ENCODE data around the gene PGR.

PGR gene

DNA sequence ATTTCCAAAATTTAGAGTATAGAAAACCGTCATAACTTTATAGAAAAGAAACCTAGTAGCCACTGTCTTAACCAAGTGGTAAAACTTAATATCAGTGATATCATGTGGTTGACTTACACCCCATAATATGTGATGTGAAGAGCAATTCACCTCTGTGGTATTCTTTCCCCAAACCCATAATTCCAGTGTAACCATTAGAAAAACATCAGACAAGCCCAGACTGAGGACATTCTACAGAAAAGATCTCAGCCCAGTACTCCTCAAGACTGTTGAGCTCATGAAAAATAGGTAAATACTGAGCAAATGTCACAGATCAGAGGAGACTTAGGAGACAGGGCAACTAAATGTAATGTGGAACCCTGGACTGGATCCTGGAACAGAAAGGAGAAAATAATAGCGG, 134.6 kb downstream of the PGR start:
- Histone ChIP-seq H4K20me1 (ENCODE audit: insufficient read depth, low read length) (no peaks in the 10 kb centered on the region), H3K4me2 (ENCODE audit: insufficient read depth, low read length) (no peak overlapping the region), H3K79me2 (ENCODE audit: insufficient read depth, low read length) (no peaks in the 10 kb centered on the region), H3K4me3 (ENCODE audit: low read depth in 1 of 2, low read length in 2 of 2) (no peak overlapping the region), H3K9ac (ENCODE audit: low read depth, low read length) (no peak overlapping the region), H3K9me3 (ENCODE audit: insufficient read depth, low read length, severe bottlenecking) (no peaks in the 10 kb centered on the region), H2AFZ (ENCODE audit: low read depth, low read length) (no peak overlapping the region), H3K4me1 (ENCODE audit: insufficient read depth, low read length) (peaks cover 5% of the 10 kb centered on the region; the same call in 1 of the 2 replicates), H3K36me3 (ENCODE audit: insufficient read depth, low read length) (no peaks in the 10 kb centered on the region), H3K27me3 (ENCODE audit: insufficient read depth, low read length, poor library complexity) (no peaks in the 10 kb centered on the region), H3K27ac (ENCODE audit: low read length) (no peak overlapping the region)
- no peak for DNase-seq
- no peak for ATAC-seq (ENCODE audit: insufficient read depth, low read depth)
- TF ChIP-seq EZH2 (IDR thresholded peaks at IDR 0.05; ENCODE audit: borderline replicate concordance, low read depth, low read length, severe bottlenecking) = no peak
- TF ChIP-seq, protein P1, sequence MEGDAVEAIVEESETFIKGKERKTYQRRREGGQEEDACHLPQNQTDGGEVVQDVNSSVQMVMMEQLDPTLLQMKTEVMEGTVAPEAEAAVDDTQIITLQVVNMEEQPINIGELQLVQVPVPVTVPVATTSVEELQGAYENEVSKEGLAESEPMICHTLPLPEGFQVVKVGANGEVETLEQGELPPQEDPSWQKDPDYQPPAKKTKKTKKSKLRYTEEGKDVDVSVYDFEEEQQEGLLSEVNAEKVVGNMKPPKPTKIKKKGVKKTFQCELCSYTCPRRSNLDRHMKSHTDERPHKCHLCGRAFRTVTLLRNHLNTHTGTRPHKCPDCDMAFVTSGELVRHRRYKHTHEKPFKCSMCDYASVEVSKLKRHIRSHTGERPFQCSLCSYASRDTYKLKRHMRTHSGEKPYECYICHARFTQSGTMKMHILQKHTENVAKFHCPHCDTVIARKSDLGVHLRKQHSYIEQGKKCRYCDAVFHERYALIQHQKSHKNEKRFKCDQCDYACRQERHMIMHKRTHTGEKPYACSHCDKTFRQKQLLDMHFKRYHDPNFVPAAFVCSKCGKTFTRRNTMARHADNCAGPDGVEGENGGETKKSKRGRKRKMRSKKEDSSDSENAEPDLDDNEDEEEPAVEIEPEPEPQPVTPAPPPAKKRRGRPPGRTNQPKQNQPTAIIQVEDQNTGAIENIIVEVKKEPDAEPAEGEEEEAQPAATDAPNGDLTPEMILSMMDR (IDR thresholded peaks at IDR 0.05; ENCODE audit: borderline replicate concordance, extremely low read depth, low read length, poor library complexity, severe bottlenecking) = no peak

DNA sequence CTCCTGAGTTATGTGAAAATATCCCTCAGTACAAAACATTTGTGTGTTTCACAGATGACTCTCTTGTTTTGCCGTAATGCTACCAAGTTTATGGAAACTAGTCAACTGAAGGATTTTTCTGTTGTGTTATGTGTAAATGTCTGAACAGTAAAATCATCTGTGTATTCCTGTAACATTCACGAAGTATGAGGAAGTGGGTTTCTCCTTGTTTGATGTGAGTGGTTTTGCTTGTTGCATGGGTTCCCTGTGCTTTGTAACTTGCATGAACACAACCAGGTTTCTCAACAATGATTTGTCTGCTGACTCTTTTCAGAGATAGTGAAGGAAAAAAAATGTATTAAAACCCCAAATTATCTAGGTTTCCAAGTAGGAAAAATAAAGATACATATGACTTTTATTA, 138.1 kb downstream of the PGR start:
- Histone ChIP-seq H3K27me3 (ENCODE audit: insufficient read depth, low read length, poor library complexity) (no peaks in the 10 kb centered on the region), H3K36me3 (ENCODE audit: insufficient read depth, low read length) (no peaks in the 10 kb centered on the region), H2AFZ (ENCODE audit: low read depth, low read length) (no peak overlapping the region), H4K20me1 (ENCODE audit: insufficient read depth, low read length) (no peaks in the 10 kb centered on the region), H3K9me3 (ENCODE audit: insufficient read depth, low read length, severe bottlenecking) (no peaks in the 10 kb centered on the region), H3K9ac (ENCODE audit: low read depth, low read length) (no peak overlapping the region), H3K79me2 (ENCODE audit: insufficient read depth, low read length) (no peaks in the 10 kb centered on the region), H3K4me1 (ENCODE audit: insufficient read depth, low read length) (peaks cover 5% of the 10 kb centered on the region; the same call in 1 of the 2 replicates), H3K4me3 (ENCODE audit: low read depth in 1 of 2, low read length in 2 of 2) (no peak overlapping the region), H3K27ac (ENCODE audit: low read length) (no peak overlapping the region), H3K4me2 (ENCODE audit: insufficient read depth, low read length) (no peak overlapping the region)
- DNase-seq (no peak), ATAC-seq (ENCODE audit: insufficient read depth, low read depth) (peak; percentile 68)
- no peak for TF ChIP-seq EZH2 (IDR thresholded peaks at IDR 0.05; ENCODE audit: borderline replicate concordance, low read depth, low read length, severe bottlenecking)
- TF ChIP-seq, protein P1 (IDR thresholded peaks at IDR 0.05; ENCODE audit: borderline replicate concordance, extremely low read depth, low read length, poor library complexity, severe bottlenecking) = no peak

DNA sequence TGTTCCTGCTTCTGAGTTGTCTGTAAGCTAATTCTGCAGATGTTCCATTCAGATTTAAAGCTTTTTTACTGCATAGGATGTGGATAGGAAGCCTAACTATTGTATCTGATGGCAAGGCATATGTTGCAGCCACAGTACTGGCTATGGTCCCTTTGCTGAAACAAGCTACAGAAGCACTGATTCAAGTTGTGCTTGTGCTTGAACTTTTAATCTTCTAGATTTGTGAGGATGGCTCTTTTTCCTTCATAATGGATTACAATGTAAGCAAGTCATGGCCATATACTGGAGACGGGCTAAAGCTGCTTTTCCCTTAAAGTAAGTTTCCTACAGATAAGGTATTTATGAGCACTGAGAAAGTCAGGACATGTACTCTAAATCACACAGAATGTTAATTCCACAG, 138.7 kb downstream of the PGR start:
- Histone ChIP-seq H3K9ac (ENCODE audit: low read depth, low read length) (no peak overlapping the region), H3K36me3 (ENCODE audit: insufficient read depth, low read length) (no peaks in the 10 kb centered on the region), H3K9me3 (ENCODE audit: insufficient read depth, low read length, severe bottlenecking) (no peaks in the 10 kb centered on the region), H3K27ac (ENCODE audit: low read length) (no peak overlapping the region), H3K4me3 (ENCODE audit: low read depth in 1 of 2, low read length in 2 of 2) (no peak overlapping the region), H4K20me1 (ENCODE audit: insufficient read depth, low read length) (no peaks in the 10 kb centered on the region), H3K27me3 (ENCODE audit: insufficient read depth, low read length, poor library complexity) (no peaks in the 10 kb centered on the region), H3K4me1 (ENCODE audit: insufficient read depth, low read length) (peaks cover 5% of the 10 kb centered on the region; the same call in 1 of the 2 replicates), H3K4me2 (ENCODE audit: insufficient read depth, low read length) (no peak overlapping the region), H2AFZ (ENCODE audit: low read depth, low read length) (no peak overlapping the region), H3K79me2 (ENCODE audit: insufficient read depth, low read length) (no peaks in the 10 kb centered on the region)
- ATAC-seq (ENCODE audit: insufficient read depth, low read depth) (no peak), DNase-seq (no peak)
- TF ChIP-seq, protein P1 (IDR thresholded peaks at IDR 0.05; ENCODE audit: borderline replicate concordance, extremely low read depth, low read length, poor library complexity, severe bottlenecking) = no peak
- no peak for TF ChIP-seq EZH2 (IDR thresholded peaks at IDR 0.05; ENCODE audit: borderline replicate concordance, low read depth, low read length, severe bottlenecking)

DNA sequence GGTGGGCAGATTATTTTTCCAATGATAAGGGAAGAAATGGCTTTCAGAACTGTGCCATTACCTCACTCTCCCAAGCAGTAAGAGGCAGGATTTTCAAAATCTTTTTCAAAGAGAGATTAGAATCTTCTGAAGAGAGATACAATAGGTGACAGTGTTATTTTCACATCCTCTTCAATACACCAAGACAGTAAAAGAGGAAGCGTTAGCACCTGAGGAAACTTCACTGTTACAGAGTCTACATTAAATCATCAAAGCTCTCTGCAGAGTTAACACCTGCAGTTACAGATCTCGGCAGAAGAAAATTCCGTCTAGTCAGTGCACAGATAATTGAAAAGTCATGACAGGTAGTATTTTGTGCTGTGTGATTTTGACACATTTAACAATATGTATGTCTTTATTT, 144.9 kb downstream of the PGR start:
- ATAC-seq (ENCODE audit: insufficient read depth, low read depth) (no peak), DNase-seq (no peak)
- TF ChIP-seq, protein P1 (IDR thresholded peaks at IDR 0.05; ENCODE audit: borderline replicate concordance, extremely low read depth, low read length, poor library complexity, severe bottlenecking) = no peak
- TF ChIP-seq EZH2 (IDR thresholded peaks at IDR 0.05; ENCODE audit: borderline replicate concordance, low read depth, low read length, severe bottlenecking) = no peak
- no peaks in the 10 kb centered on the region for H4K20me1 ChIP-seq (ENCODE audit: insufficient read depth, low read length)
- H3K27ac ChIP-seq (ENCODE audit: low read length) = no peak overlapping the region
- no peak overlapping the region for H3K4me3 ChIP-seq (ENCODE audit: low read depth in 1 of 2, low read length in 2 of 2)
- no peaks in the 10 kb centered on the region for H3K4me1 ChIP-seq (ENCODE audit: insufficient read depth, low read length)
- H3K36me3 ChIP-seq (ENCODE audit: insufficient read depth, low read length) = no peaks in the 10 kb centered on the region
- no peaks in the 10 kb centered on the region for H3K79me2 ChIP-seq (ENCODE audit: insufficient read depth, low read length)
- no peak overlapping the region for H2AFZ ChIP-seq (ENCODE audit: low read depth, low read length)
- no peak overlapping the region for H3K4me2 ChIP-seq (ENCODE audit: insufficient read depth, low read length)
- H3K9me3 ChIP-seq (ENCODE audit: insufficient read depth, low read length, severe bottlenecking) = no peaks in the 10 kb centered on the region
- H3K9ac ChIP-seq (ENCODE audit: low read depth, low read length) = no peak overlapping the region
- no peaks in the 10 kb centered on the region for H3K27me3 ChIP-seq (ENCODE audit: insufficient read depth, low read length, poor library complexity)
